Keratinocyte (primary cell): Measurements from ENCODE around the gene CRYL1. TPM values are rescaled to one million over a fixed set of nuclear protein-coding genes. Genes with fewer than 3 reads are reported as not detected.

Experiments used
- DNase-seq: peaks from one replicate; pipeline ENCODE4 v3.0.0-alpha.2; 2011; ENCODE audit warnings: low read depth, missing footprints, low spot score
- FAIRE-seq: peaks from 2 replicates; lab custom pipeline; 2011; peaks lifted over from hg19 to GRCh38; lab: Jason Lieb, UNC
- H2AFZ ChIP-seq: 2 replicates; pipeline ENCODE4 v1.6.0; 2012; ENCODE audit warnings: low read length, control low read depth, inconsistent platforms; ENCODE audit not compliant: control insufficient read depth
- H3K27ac ChIP-seq: 2 replicates; pipeline ENCODE4 v1.5.1; 2011; ENCODE audit warnings: low read length; ENCODE audit not compliant: control insufficient read depth, insufficient read depth
- H3K27me3 ChIP-seq: 3 replicates; pipeline ENCODE4 v1.6.0; 2011; ENCODE audit warnings: low read length; ENCODE audit not compliant: control insufficient read depth, insufficient read depth; ENCODE audit errors: extremely low read depth
- H3K36me3 ChIP-seq, 2 experiments: 2 replicates in 1 of 2; 3 replicates in 1 of 2; pipeline ENCODE4 v1.5.1; 2011; ENCODE audit warnings: low read length in 2 of 2, mild to moderate bottlenecking in 1 of 2; ENCODE audit not compliant: control insufficient read depth in 2 of 2, insufficient read depth in 2 of 2; ENCODE audit errors: extremely low read depth in 1 of 2
- H3K4me1 ChIP-seq: 3 replicates; pipeline ENCODE4 v1.5.1; 2011; ENCODE audit warnings: low read length; ENCODE audit not compliant: control insufficient read depth, insufficient read depth; ENCODE audit errors: extremely low read depth
- H3K4me2 ChIP-seq: 3 replicates; pipeline ENCODE4 v1.6.0; 2011; ENCODE audit warnings: low read depth, low read length; ENCODE audit not compliant: control insufficient read depth, insufficient read depth; ENCODE audit errors: extremely low read depth
- H3K4me3 ChIP-seq, 3 experiments: fragments of 200-600 bp in 1 of 3; sonication (generic) in 1 of 3; 2 replicates in 2 of 3; 3 replicates in 1 of 3; pipeline ENCODE4 v1.5.1; 2011 to 2016; ENCODE audit warnings: low read length in 3 of 3, mild to moderate bottlenecking in 3 of 3, control low read depth in 2 of 3, inconsistent platforms in 1 of 3, low read depth in 1 of 3, mixed read lengths in 1 of 3, mixed run types in 1 of 3, moderate library complexity in 1 of 3; ENCODE audit not compliant: control insufficient read depth in 2 of 3, insufficient read depth in 2 of 3; ENCODE audit errors: extremely low read depth in 1 of 3
- H3K79me2 ChIP-seq: 2 replicates; pipeline ENCODE4 v1.6.0; 2012; ENCODE audit warnings: low read length; ENCODE audit not compliant: control insufficient read depth, insufficient read depth
- H3K9ac ChIP-seq: 3 replicates; pipeline ENCODE4 v1.6.0; 2011; ENCODE audit warnings: low read length; ENCODE audit not compliant: control insufficient read depth, insufficient read depth; ENCODE audit errors: extremely low read depth
- H3K9me1 ChIP-seq: 3 replicates; pipeline ENCODE4 v1.6.0; 2011; ENCODE audit warnings: low read length; ENCODE audit not compliant: control insufficient read depth, insufficient read depth; ENCODE audit errors: extremely low read depth
- H3K9me3 ChIP-seq: 2 replicates; pipeline ENCODE4 v1.5.1; 2012; ENCODE audit warnings: low read depth, low read length; ENCODE audit not compliant: control insufficient read depth
- H4K20me1 ChIP-seq: 3 replicates; pipeline ENCODE4 v1.6.0; 2011; ENCODE audit warnings: low read length; ENCODE audit not compliant: control insufficient read depth, insufficient read depth; ENCODE audit errors: extremely low read depth
- CTCF ChIP-seq, 3 experiments: IDR thresholded peaks in 1 of 3; conservative IDR thresholded peaks in 1 of 3; optimal IDR thresholded peaks in 1 of 3; 2 replicates in 2 of 3; 3 replicates in 1 of 3; pipeline versions ENCODE3 to v1.5.1; 2011; ENCODE audit warnings: low read length in 3 of 3, mild to moderate bottlenecking in 3 of 3, moderate library complexity in 2 of 3, control low read depth in 1 of 3, inconsistent platforms in 1 of 3; ENCODE audit not compliant: insufficient read depth in 2 of 3; ENCODE audit errors: extremely low read depth in 1 of 3
- EZH2 ChIP-seq: IDR thresholded peaks from one replicate; pipeline ENCODE4 v1.6.1; 2012; ENCODE audit warnings: inconsistent platforms, mild to moderate bottlenecking, low read length, moderate library complexity
- dilution Hi-C: fragments of 300-500 bp; cut with MboI; formaldehyde crosslinking; loops from one replicate; pipeline ENCODE4 v1.7.0; 2020; ENCODE audit warnings: low sequenced_read_pairs; ENCODE audit not compliant: extremely low pct_ligation_motif_present
- polyA plus RNA-seq, 5 experiments: library from polyadenylated mRNA; depleted of rRNA in 3 of 5; stranded (reverse) in 3 of 5; stranded (forward) in 1 of 5; unstranded in 1 of 5; fragments of >200 nt; gene quantifications; 1 replicate in 1 of 5; 2 replicates in 3 of 5; 3 replicates in 1 of 5; pipeline versions ENCODE4 v1.2.1 to v1.2.3, GENCODE V29; 2011 to 2012; ENCODE audit warnings: missing spikeins in 2 of 5, low read depth in 1 of 5, low replicate concordance in 1 of 5

The CRYL1 gene
- polyA plus RNA-seq, 1 donor (not counting 4 experiments of a cell fraction or from before 2014, with no cell fraction given): 27.2 TPM

- H3K36me3 ChIP-seq: no peaks in the 10 kb centered on the region
- no peaks in the 10 kb centered on the region for H3K9me1 ChIP-seq
- no peak overlapping the region for H3K4me2 ChIP-seq
- DNase-seq (no peak), FAIRE-seq (no peak)
- H4K20me1 ChIP-seq: no peaks in the 10 kb centered on the region
- no peak overlapping the region for H3K27ac ChIP-seq
- no peak for TF ChIP-seq EZH2
- TF ChIP-seq CTCF (optimal IDR thresholded peaks at IDR 0.05 in 1 of 3, IDR thresholded peaks at IDR 0.05 in 1 of 3, conservative IDR thresholded peaks at IDR 0.05 in 1 of 3; ENCODE audit: extremely low read depth in 1 of 3, insufficient read depth in 2 of 3, low read length in 3 of 3): no peak
- no peaks in the 10 kb centered on the region for H3K9me3 ChIP-seq
- no peak overlapping the region for H3K9ac ChIP-seq
- no peak overlapping the region for H3K4me3 ChIP-seq
- peaks cover 13% of the 10 kb centered on the region for H3K4me1 ChIP-seq
- H3K27me3 ChIP-seq: no peaks in the 10 kb centered on the region
- no peak overlapping the region for H2AFZ ChIP-seq
- H3K79me2 ChIP-seq: no peaks in the 10 kb centered on the region
- dilution Hi-C loops: loop anchor here (25.0 kb wide), 1 partner anchor 305 kb away; the partner anchor contains the start of gene GJB2
These were observed 33.7 kb downstream of the CRYL1 start for GRCh38 chr13:20491926-20492435.

- DNase-seq (no peak), FAIRE-seq (peak; percentile 78)
- TF ChIP-seq CTCF (optimal IDR thresholded peaks at IDR 0.05 in 1 of 3, IDR thresholded peaks at IDR 0.05 in 1 of 3, conservative IDR thresholded peaks at IDR 0.05 in 1 of 3; ENCODE audit: extremely low read depth in 1 of 3, insufficient read depth in 2 of 3, low read length in 3 of 3): peak; percentile 10 to 84 (median 46)
- no peak for TF ChIP-seq EZH2
- Histone ChIP-seq H2AFZ (no peak overlapping the region), H3K27ac (no peak overlapping the region), H3K27me3 (no peaks in the 10 kb centered on the region), H3K9ac (no peak overlapping the region), H3K4me2 (no peak overlapping the region), H3K4me1 (peaks cover under 1% of the 10 kb centered on the region), H3K4me3 (no peak overlapping the region), H3K9me3 (no peaks in the 10 kb centered on the region), H3K36me3 (no peaks in the 10 kb centered on the region), H3K79me2 (no peaks in the 10 kb centered on the region), H4K20me1 (no peaks in the 10 kb centered on the region), H3K9me1 (no peaks in the 10 kb centered on the region)
- dilution Hi-C loops: loop anchor here (25.0 kb wide), 1 partner anchor 302 kb away; the partner anchor contains the start of gene GJB2
These were observed 36.4 kb downstream of the CRYL1 start for GRCh38 chr13:20489185-20489820.
